ENCODE data around the gene IDUA.

The IDUA gene

GRCh38 chr4:1036976-1037810 lies 50.3 kb downstream of the IDUA start:
- DNase-seq (ENCODE audit: insufficient read length, low spot score): no peak
- no peak for TF ChIP-seq POLR2AphosphoS5 (IDR thresholded peaks at IDR 0.05; ENCODE audit: low read depth, low read length)
- TF ChIP-seq SPI1 (IDR thresholded peaks at IDR 0.05; ENCODE audit: low read depth, low read length): no peak
- no peak for TF ChIP-seq TAF1 (IDR thresholded peaks at IDR 0.05; ENCODE audit: low read depth, low read length)
- no peak for TF ChIP-seq POLR2A (IDR thresholded peaks at IDR 0.05; ENCODE audit: low read depth, low read length)
- no peak for TF ChIP-seq PAX5 (IDR thresholded peaks at IDR 0.05; ENCODE audit: insufficient read depth, low read length, severe bottlenecking)
- TF ChIP-seq POU2F2 (IDR thresholded peaks at IDR 0.05; ENCODE audit: low read depth, low read length): no peak
- no peak for FAIRE-seq

- no peak for TF ChIP-seq SPI1 (IDR thresholded peaks at IDR 0.05; ENCODE audit: low read depth, low read length)
- TF ChIP-seq TAF1 (IDR thresholded peaks at IDR 0.05; ENCODE audit: low read depth, low read length): no peak
- TF ChIP-seq POLR2A (IDR thresholded peaks at IDR 0.05; ENCODE audit: low read depth, low read length): no peak
- no peak for TF ChIP-seq POU2F2 (IDR thresholded peaks at IDR 0.05; ENCODE audit: low read depth, low read length)
- no peak for TF ChIP-seq PAX5 (IDR thresholded peaks at IDR 0.05; ENCODE audit: insufficient read depth, low read length, severe bottlenecking)
- no peak for TF ChIP-seq POLR2AphosphoS5 (IDR thresholded peaks at IDR 0.05; ENCODE audit: low read depth, low read length)
- no peak for DNase-seq (ENCODE audit: insufficient read length, low spot score)
- FAIRE-seq: no peak
These were observed 52.2 kb downstream of the IDUA start for GRCh38 chr4:1038948-1039492.

DNA sequence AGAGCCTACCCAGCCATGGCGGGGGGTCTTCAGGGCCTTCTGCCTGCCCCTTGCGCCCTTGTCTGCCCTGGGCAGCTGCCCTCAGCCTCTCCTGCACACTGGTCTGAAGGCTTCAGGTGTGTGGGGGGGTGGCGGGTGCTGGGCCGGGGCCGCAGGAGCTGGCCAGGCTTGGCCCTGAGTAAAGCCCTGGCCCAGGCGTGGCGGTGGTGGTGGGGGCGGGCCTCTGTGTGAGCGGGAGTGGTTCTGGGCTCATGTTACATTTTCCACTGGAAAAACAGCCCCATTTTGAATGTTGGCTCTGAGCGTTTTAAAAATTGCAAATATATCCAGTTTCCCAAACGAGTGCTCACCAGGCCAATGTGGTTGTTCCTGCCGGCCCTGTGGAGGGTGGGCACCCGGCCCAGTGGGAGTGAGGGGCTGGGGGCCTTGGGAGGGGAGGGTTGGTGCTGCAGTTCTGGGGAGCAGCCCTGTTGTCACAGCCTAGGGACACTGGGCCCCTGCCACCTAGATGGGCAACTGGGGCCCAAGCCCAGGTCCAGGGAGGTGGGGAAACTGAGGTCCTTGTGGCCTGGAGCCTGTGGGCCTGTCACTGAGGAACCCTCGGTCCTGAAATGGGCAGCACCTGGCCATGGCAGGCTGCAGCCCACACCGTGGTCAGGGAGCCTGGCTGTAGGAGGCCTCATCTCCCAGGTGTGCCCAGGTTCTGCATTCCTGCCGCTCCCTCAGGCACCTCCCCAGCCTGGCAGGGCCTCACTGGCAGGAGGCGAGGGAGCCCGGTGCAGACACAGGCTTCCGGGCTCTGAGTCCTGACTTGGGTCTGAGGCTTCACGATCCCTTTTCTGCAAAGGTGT lies 52.9 kb downstream of the IDUA start:
- TF ChIP-seq POU2F2 (IDR thresholded peaks at IDR 0.05; ENCODE audit: low read depth, low read length) (no peak), SPI1 (IDR thresholded peaks at IDR 0.05; ENCODE audit: low read depth, low read length) (no peak), POLR2AphosphoS5 (IDR thresholded peaks at IDR 0.05; ENCODE audit: low read depth, low read length) (no peak), POLR2A (IDR thresholded peaks at IDR 0.05; ENCODE audit: low read depth, low read length) (no peak), TAF1 (IDR thresholded peaks at IDR 0.05; ENCODE audit: low read depth, low read length) (no peak), PAX5 (IDR thresholded peaks at IDR 0.05; ENCODE audit: insufficient read depth, low read length, severe bottlenecking) (no peak)
- FAIRE-seq: no peak
- DNase-seq (ENCODE audit: insufficient read length, low spot score): no peak

DNA sequence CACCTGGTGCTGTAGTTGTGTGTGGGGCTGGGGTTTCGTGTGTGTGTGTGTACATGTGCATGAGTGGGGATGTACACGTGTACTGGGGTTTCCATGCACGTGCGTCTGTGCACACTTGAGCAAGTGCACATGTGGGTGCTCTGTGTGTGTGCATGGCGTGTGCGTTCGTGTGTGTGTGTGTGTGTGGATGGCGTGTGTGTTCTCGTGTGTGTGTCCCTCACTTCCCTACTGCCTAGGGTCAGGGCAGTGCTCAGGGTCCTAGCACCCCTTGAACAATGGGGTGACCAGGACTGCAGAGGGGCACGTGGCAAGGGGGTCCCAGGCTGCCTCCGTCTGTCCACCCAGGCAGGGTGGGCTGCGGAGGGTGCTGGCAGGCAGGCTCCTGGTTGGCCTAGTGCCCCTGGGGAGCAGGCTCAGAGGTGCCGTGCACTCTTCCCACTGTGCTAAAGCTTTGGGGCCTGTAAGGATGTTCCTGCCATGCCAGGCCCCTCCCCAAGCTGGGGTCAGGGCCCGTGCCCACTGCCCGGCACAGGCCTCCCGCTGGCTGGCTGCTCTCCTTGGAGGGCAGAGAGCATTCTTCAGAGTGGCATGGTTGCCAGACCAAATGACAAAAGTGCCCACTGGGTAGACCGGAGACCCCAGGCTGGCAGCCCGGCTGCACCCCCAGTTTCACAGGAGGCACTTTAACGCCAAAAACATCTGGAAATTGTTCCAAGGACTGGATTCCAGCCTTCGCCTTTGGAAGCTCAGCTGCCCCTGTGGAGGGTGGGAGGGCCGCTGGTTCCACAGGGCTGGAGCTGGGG lies 53.7 kb downstream of the IDUA start:
- no peak for FAIRE-seq
- no peak for TF ChIP-seq TAF1 (IDR thresholded peaks at IDR 0.05; ENCODE audit: low read depth, low read length)
- TF ChIP-seq POLR2AphosphoS5 (IDR thresholded peaks at IDR 0.05; ENCODE audit: low read depth, low read length): no peak
- no peak for TF ChIP-seq PAX5 (IDR thresholded peaks at IDR 0.05; ENCODE audit: insufficient read depth, low read length, severe bottlenecking)
- no peak for TF ChIP-seq POU2F2 (IDR thresholded peaks at IDR 0.05; ENCODE audit: low read depth, low read length)
- TF ChIP-seq POLR2A (IDR thresholded peaks at IDR 0.05; ENCODE audit: low read depth, low read length): no peak
- TF ChIP-seq SPI1 (IDR thresholded peaks at IDR 0.05; ENCODE audit: low read depth, low read length): no peak
- no peak for DNase-seq (ENCODE audit: insufficient read length, low spot score)

- no peak for DNase-seq (ENCODE audit: insufficient read length, low spot score)
- no peak for FAIRE-seq
- TF ChIP-seq TAF1 (IDR thresholded peaks at IDR 0.05; ENCODE audit: low read depth, low read length) (no peak), POU2F2 (IDR thresholded peaks at IDR 0.05; ENCODE audit: low read depth, low read length) (no peak), SPI1 (IDR thresholded peaks at IDR 0.05; ENCODE audit: low read depth, low read length) (no peak), PAX5 (IDR thresholded peaks at IDR 0.05; ENCODE audit: insufficient read depth, low read length, severe bottlenecking) (no peak), POLR2A (IDR thresholded peaks at IDR 0.05; ENCODE audit: low read depth, low read length) (no peak), POLR2AphosphoS5 (IDR thresholded peaks at IDR 0.05; ENCODE audit: low read depth, low read length) (no peak)
These were observed 54.5 kb downstream of the IDUA start for GRCh38 chr4:1041147-1041935.

- FAIRE-seq (no peak), DNase-seq (ENCODE audit: insufficient read length, low spot score) (no peak)
- no peak for TF ChIP-seq POLR2AphosphoS5 (IDR thresholded peaks at IDR 0.05; ENCODE audit: low read depth, low read length)
- TF ChIP-seq PAX5 (IDR thresholded peaks at IDR 0.05; ENCODE audit: insufficient read depth, low read length, severe bottlenecking): no peak
- no peak for TF ChIP-seq SPI1 (IDR thresholded peaks at IDR 0.05; ENCODE audit: low read depth, low read length)
- TF ChIP-seq POU2F2 (IDR thresholded peaks at IDR 0.05; ENCODE audit: low read depth, low read length): no peak
- TF ChIP-seq TAF1 (IDR thresholded peaks at IDR 0.05; ENCODE audit: low read depth, low read length): no peak
- no peak for TF ChIP-seq POLR2A (IDR thresholded peaks at IDR 0.05; ENCODE audit: low read depth, low read length)
These were observed 55.1 kb downstream of the IDUA start for GRCh38 chr4:1041936-1042330.

DNA sequence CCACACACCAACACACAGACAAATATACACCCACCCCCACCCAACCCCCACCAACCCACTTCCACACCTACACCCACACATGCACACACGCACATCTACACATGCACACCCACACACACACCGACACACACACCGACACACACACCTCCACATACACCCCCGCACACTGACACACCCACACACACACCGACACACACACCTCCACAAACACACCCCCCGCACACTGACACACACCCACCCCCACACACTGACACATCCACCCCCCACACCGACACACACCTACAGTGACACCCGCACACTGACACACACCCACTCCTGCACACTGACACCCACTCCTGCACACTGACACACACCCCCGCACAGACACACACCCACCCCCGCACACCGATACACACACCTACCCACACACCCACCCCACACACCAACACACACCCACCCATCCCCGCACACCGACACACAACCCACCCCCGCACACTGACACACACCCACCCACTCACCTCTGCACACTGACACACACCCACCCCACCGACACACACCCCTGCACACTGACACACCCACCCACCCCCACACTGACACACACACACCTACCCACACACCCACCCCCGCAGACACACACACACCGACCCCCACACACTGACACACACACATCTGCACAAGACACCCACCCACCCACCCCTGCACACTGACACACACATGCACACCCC lies 55.7 kb downstream of the IDUA start:
- TF ChIP-seq POLR2A (IDR thresholded peaks at IDR 0.05; ENCODE audit: low read depth, low read length) (no peak), TAF1 (IDR thresholded peaks at IDR 0.05; ENCODE audit: low read depth, low read length) (no peak), SPI1 (IDR thresholded peaks at IDR 0.05; ENCODE audit: low read depth, low read length) (no peak), POU2F2 (IDR thresholded peaks at IDR 0.05; ENCODE audit: low read depth, low read length) (no peak), POLR2AphosphoS5 (IDR thresholded peaks at IDR 0.05; ENCODE audit: low read depth, low read length) (no peak), PAX5 (IDR thresholded peaks at IDR 0.05; ENCODE audit: insufficient read depth, low read length, severe bottlenecking) (no peak)
- no peak for FAIRE-seq

More for the DNA sequence above, 55.7 kb downstream of the IDUA start:
- DNase-seq (ENCODE audit: insufficient read length, low spot score): no peak

Measured in GM12891 (cell line).